H1 (cell line): Measurements from ENCODE around the gene CRKL. TPM values are rescaled to one million over a fixed set of nuclear protein-coding genes. Genes with fewer than 3 reads are reported as not detected.

Experiments
- CTCF ChIA-PET: fragments of 300-600 bp; sonication (Branson Sonifier 250); formaldehyde crosslinking; loops from one replicate; lab custom pipeline; 2021; ENCODE audit not compliant: partially characterized antibody; lab: Charles Lee
- POLR2A ChIA-PET: fragments of 300-600 bp; sonication (Branson Sonifier 250); formaldehyde crosslinking; loops from one replicate; lab custom pipeline; 2021; ENCODE audit warnings: inconsistent platforms; ENCODE audit not compliant: partially characterized antibody; lab: Charles Lee
- DNase-seq, 2 experiments: peaks; one replicate each; pipeline versions ENCODE4 v3.0.0 to v3.0.0-alpha.2; 2010 to 2022; ENCODE audit warnings: low spot score in 2 of 2, low read depth in 1 of 2, mixed read lengths in 1 of 2
- FAIRE-seq: peaks from 2 replicates; lab custom pipeline; 2011; peaks lifted over from hg19 to GRCh38; lab: Jason Lieb, UNC
- H2AFZ ChIP-seq: 2 replicates; pipeline ENCODE4 v1.8.1; 2012; ENCODE audit warnings: low read length, inconsistent platforms
- H2AK5ac ChIP-seq: 2 replicates; pipeline ENCODE4 v1.6.1; 2013; ENCODE audit warnings: low read depth, low read length
- H2BK120ac ChIP-seq: replicated peaks from 2 replicates; pipeline ENCODE3; 2013; ENCODE audit warnings: low read depth, low read length, inconsistent platforms
- H2BK12ac ChIP-seq: 2 replicates; pipeline ENCODE4 v1.6.1; 2013; ENCODE audit warnings: low read depth, low read length
- H2BK15ac ChIP-seq: 2 replicates; pipeline ENCODE4 v1.6.1; 2013; ENCODE audit warnings: low read length
- H2BK20ac ChIP-seq: 2 replicates; pipeline ENCODE4 v1.6.1; 2013; ENCODE audit warnings: low read length
- H2BK5ac ChIP-seq: 2 replicates; pipeline ENCODE4 v1.6.1; 2013; ENCODE audit warnings: low read depth, low read length
- H3K14ac ChIP-seq: 2 replicates; pipeline ENCODE4 v1.6.1; 2013; ENCODE audit warnings: inconsistent platforms; ENCODE audit not compliant: insufficient read length
- H3K18ac ChIP-seq: 2 replicates; pipeline ENCODE4 v1.6.1; 2013; ENCODE audit warnings: low read length; ENCODE audit errors: extremely low read depth
- H3K23ac ChIP-seq: 2 replicates; pipeline ENCODE4 v1.6.1; 2013; ENCODE audit warnings: inconsistent platforms; ENCODE audit not compliant: insufficient read length
- H3K23me2 ChIP-seq: 2 replicates; pipeline ENCODE4 v1.6.1; 2013; ENCODE audit warnings: low read depth, low read length
- H3K27ac ChIP-seq: 2 replicates; pipeline ENCODE4 v1.6.1; 2011; ENCODE audit warnings: low read depth, low read length, inconsistent platforms
- H3K27me3 ChIP-seq, 4 experiments: replicated peaks in 1 of 4; 1 replicate in 1 of 4; 2 replicates in 3 of 4; pipeline versions ENCODE4 v1.6.1 to v1.8.1; 2011 to 2013; ENCODE audit warnings: low read length in 3 of 4, mild to moderate bottlenecking in 3 of 4, inconsistent platforms in 2 of 4, mixed read lengths in 2 of 4, moderate library complexity in 1 of 4; ENCODE audit not compliant: control insufficient read depth in 3 of 4, insufficient read depth in 3 of 4; ENCODE audit errors: extremely low read depth in 1 of 4
- H3K36me3 ChIP-seq, 4 experiments: 2 replicates each; pipeline versions ENCODE4 v1.6.1 to v1.8.1; 2011 to 2013; ENCODE audit warnings: mild to moderate bottlenecking in 4 of 4, low read length in 3 of 4, moderate library complexity in 2 of 4, control low read depth in 1 of 4, inconsistent platforms in 1 of 4; ENCODE audit not compliant: insufficient read depth in 4 of 4, control insufficient read depth in 2 of 4
- H3K4ac ChIP-seq: replicated peaks from 2 replicates; pipeline ENCODE3; 2013; ENCODE audit warnings: low read length, low read depth, mixed read lengths, inconsistent platforms; ENCODE audit not compliant: insufficient read length
- H3K4me1 ChIP-seq, 4 experiments: replicated peaks in 1 of 4; 1 replicate in 1 of 4; 2 replicates in 3 of 4; pipeline versions ENCODE4 v1.6.1 to v1.8.1; 2011 to 2013; ENCODE audit warnings: low read length in 3 of 4, inconsistent platforms in 2 of 4, mixed read lengths in 1 of 4; ENCODE audit not compliant: insufficient read depth in 4 of 4, control insufficient read depth in 3 of 4
- H3K4me2 ChIP-seq, 2 experiments: 2 replicates each; pipeline versions ENCODE4 v1.6.1 to v1.8.1; 2011 to 2013; ENCODE audit warnings: low read depth in 2 of 2, low read length in 2 of 2, control low read depth in 1 of 2, inconsistent platforms in 1 of 2, mild to moderate bottlenecking in 1 of 2; ENCODE audit not compliant: insufficient read depth in 1 of 2
- H3K4me3 ChIP-seq, 4 experiments: fragments of 200-600, 300-600 bp in 1 of 4; sonication (generic), shearing (Covaris generic), sonication (Bioruptor Twin) in 1 of 4; 2 replicates each; pipeline versions ENCODE4 v1.5.1 to v1.8.1; 2011 to 2016; ENCODE audit warnings: low read length in 4 of 4, low read depth in 3 of 4, control low read depth in 2 of 4, inconsistent platforms in 2 of 4, mild to moderate bottlenecking in 2 of 4, mixed read lengths in 1 of 4, moderate library complexity in 1 of 4; ENCODE audit not compliant: insufficient read depth in 2 of 4; ENCODE audit errors: extremely low read depth in 1 of 4
- H3K56ac ChIP-seq: replicated peaks from 2 replicates; pipeline ENCODE3; 2013; ENCODE audit warnings: low read depth, mild to moderate bottlenecking, mixed read lengths, low read length, inconsistent platforms; ENCODE audit not compliant: insufficient read length
- H3K79me1 ChIP-seq: 2 replicates; pipeline ENCODE4 v1.6.1; 2013; ENCODE audit warnings: low read depth, low read length, control low read depth
- H3K79me2 ChIP-seq, 2 experiments: 2 replicates each; pipeline versions ENCODE4 v1.6.1 to v1.8.1; 2012 to 2013; ENCODE audit warnings: low read length in 2 of 2, mild to moderate bottlenecking in 2 of 2, inconsistent platforms in 1 of 2; ENCODE audit not compliant: insufficient read depth in 2 of 2, control insufficient read depth in 1 of 2
- H3K9ac ChIP-seq, 4 experiments: replicated peaks in 1 of 4; 1 replicate in 1 of 4; 2 replicates in 3 of 4; pipeline versions ENCODE4 v1.6.1 to v1.8.1; 2011 to 2013; ENCODE audit warnings: low read depth in 3 of 4, low read length in 3 of 4, control low read depth in 2 of 4, mild to moderate bottlenecking in 2 of 4, moderate library complexity in 2 of 4, inconsistent platforms in 1 of 4; ENCODE audit errors: extremely low read depth in 1 of 4
- H3K9me3 ChIP-seq, 2 experiments: 2 replicates each; pipeline versions ENCODE4 v1.6.1 to v1.8.1; 2012 to 2013; ENCODE audit warnings: mild to moderate bottlenecking in 2 of 2, moderate library complexity in 2 of 2, control low read depth in 1 of 2, inconsistent platforms in 1 of 2, low read depth in 1 of 2, low read length in 1 of 2, mixed read lengths in 1 of 2; ENCODE audit not compliant: insufficient read depth in 2 of 2
- H4K20me1 ChIP-seq, 2 experiments: replicated peaks in 1 of 2; 2 replicates each; pipeline versions ENCODE3 to v1.8.1; 2011 to 2013; ENCODE audit warnings: inconsistent platforms in 2 of 2, low read length in 2 of 2, mild to moderate bottlenecking in 1 of 2; ENCODE audit not compliant: insufficient read depth in 2 of 2, control insufficient read depth in 1 of 2
- H4K5ac ChIP-seq: 2 replicates; pipeline ENCODE4 v1.6.1; 2013; ENCODE audit warnings: low read length, low read depth, mixed read lengths, inconsistent platforms; ENCODE audit not compliant: insufficient read length
- H4K8ac ChIP-seq: 2 replicates; pipeline ENCODE4 v1.8.0; 2013; ENCODE audit warnings: mild to moderate bottlenecking, moderate library complexity, low read length, inconsistent platforms; ENCODE audit not compliant: insufficient read depth; ENCODE audit errors: extremely low read depth
- H4K91ac ChIP-seq: replicated peaks from 2 replicates; pipeline ENCODE3; 2013; ENCODE audit warnings: low read length, mixed read lengths, inconsistent platforms; ENCODE audit not compliant: insufficient read length
- EZH2 ChIP-seq: fragments of 200-600 bp; sonication (generic); IDR thresholded peaks from 2 replicates; pipeline ENCODE4 v1.7.1; 2012; ENCODE audit warnings: low read depth, mild to moderate bottlenecking, moderate library complexity, low read length, inconsistent platforms; ENCODE audit not compliant: severe bottlenecking
- FOSL1 ChIP-seq: IDR thresholded peaks from 2 replicates; pipeline ENCODE4 v1.6.1; 2011; ENCODE audit warnings: mild to moderate bottlenecking, low read depth, low read length, moderate library complexity; ENCODE audit not compliant: insufficient read depth
- KDM1A ChIP-seq: fragments of 200-600, 300-600 bp; sonication (generic); IDR thresholded peaks from 2 replicates; pipeline ENCODE4 v1.7.1; 2016; ENCODE audit warnings: mild to moderate bottlenecking, low read length, borderline replicate concordance
- NANOG ChIP-seq: IDR thresholded peaks from 2 replicates; pipeline ENCODE4 v1.6.1; 2011; ENCODE audit warnings: low read length, low read depth, mild to moderate bottlenecking, inconsistent platforms; ENCODE audit not compliant: insufficient read depth, poor library complexity, severe bottlenecking
- POU5F1 ChIP-seq: IDR thresholded peaks from 2 replicates; pipeline ENCODE4 v1.6.1; 2011; ENCODE audit warnings: low read depth, mild to moderate bottlenecking, low read length, moderate library complexity
- SIN3A ChIP-seq, 2 experiments: IDR thresholded peaks in 1 of 2; conservative IDR thresholded peaks in 1 of 2; 2 replicates each; pipeline ENCODE4 v1.6.1; 2011 to 2012; ENCODE audit warnings: low read length in 2 of 2, improper control_type of control experiment in 1 of 2, low read depth in 1 of 2, mild to moderate bottlenecking in 1 of 2
- SRF ChIP-seq: IDR thresholded peaks from 2 replicates; pipeline ENCODE4 v1.6.1; 2011; ENCODE audit warnings: mild to moderate bottlenecking, low read depth, low read length, moderate library complexity
- WGBS, 2 experiments: shearing (Covaris generic) in 1 of 2; methylation state at CpG; one replicate each; pipeline versions ENCODE4 v1.1.6 to v1.1.7; 2013 to 2015; ENCODE audit warnings: low lambda C conversion rate in 2 of 2, mixed read lengths in 2 of 2, inconsistent platforms in 1 of 2, low coverage in 1 of 2, missing lambda C conversion rate in 1 of 2; ENCODE audit not compliant: insufficient replicate concordance in 2 of 2, insufficient coverage in 1 of 2, insufficient read length in 1 of 2; ENCODE audit errors: extremely low coverage in 1 of 2, missing lambda C conversion rate in 1 of 2; 5-methylcytosine and 5-hydroxymethylcytosine counted together
- polyA plus RNA-seq, 7 experiments: library from polyadenylated mRNA; depleted of rRNA in 3 of 7; stranded (reverse) in 5 of 7; unstranded in 2 of 7; fragments of >200 nt in 5 of 7; fragments of 200-250 nt in 2 of 7; gene quantifications; 1 replicate in 5 of 7; 2 replicates in 1 of 7; 4 replicates in 1 of 7; pipeline versions ENCODE4 v1.2.1 to v1.2.3, GENCODE V29; 2011 to 2013; ENCODE audit warnings: missing spikeins in 2 of 7, mixed read lengths in 2 of 7
- total RNA-seq: library from RNA; stranded (reverse); fragmentation: NEBNext Ultra II Directional; extraction: Animal tissue kit (Norgen Biotek cat#: 25700); gene quantifications from 2 replicates; pipeline ENCODE4 v1.2.1, GENCODE V29; 2021

CRKL gene
- total and polyA plus RNA-seq, 2 of the 8 experiments (the other 6 are each of a cell fraction or from before 2014, with no cell fraction given) = 34.5 to 94.5 TPM

DNA sequence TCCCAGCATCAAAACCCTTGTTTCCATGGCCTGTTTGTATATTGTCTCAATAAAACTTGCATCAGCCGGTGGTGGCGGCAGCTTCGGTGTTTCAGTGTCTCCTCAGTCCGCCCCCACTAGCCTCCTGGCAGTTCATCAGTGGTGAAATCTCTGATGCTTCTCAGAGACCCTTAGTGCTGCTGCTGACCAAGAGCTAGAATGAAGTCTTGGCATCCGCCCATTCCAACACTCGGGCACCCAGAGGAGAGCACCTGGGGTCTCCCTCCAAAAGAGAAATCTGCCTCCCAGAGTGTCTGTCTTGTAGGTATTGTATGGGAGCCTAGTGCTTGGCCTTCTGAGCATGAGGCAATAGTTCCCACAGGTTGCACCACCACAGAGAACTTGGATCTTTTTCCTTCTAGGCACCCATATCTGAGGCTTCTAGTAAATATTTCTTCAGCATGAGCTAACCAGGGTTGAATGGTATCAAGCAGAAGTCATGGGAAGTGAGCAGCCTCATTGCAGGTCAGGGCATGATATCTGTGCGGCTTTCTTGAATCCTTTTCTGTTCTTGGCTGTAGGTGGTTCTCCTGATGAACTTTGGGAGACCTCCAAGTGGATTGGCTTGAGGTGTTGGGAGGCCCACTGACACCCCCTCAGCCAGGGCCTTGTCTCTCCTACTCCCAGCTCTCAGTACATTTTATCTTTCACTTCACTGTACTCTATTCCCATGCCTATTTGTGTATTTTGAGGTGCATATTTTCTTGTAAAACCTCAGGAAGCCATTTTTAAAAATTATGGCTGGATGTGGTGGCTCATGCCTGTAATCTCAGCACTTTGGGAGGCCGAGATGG lies 36.7 kb downstream of the CRKL start:
- H4K20me1 ChIP-seq = peaks cover 7 to 37% of the 10 kb centered on the region in 2 experiments
- H3K79me2 ChIP-seq = peaks cover 0 to 35% of the 10 kb centered on the region in 2 experiments; a peak in 2 of 4 replicates
- no peak overlapping the region for H2BK15ac ChIP-seq
- no peak for FAIRE-seq
- H3K36me3 ChIP-seq = peaks cover 8 to 39% (median 28%) of the 10 kb centered on the region in 4 experiments; a peak in 7 of 8 replicates
- no peak overlapping the region for H3K18ac ChIP-seq
- no peak overlapping the region for H2BK120ac ChIP-seq
- H3K4me2 ChIP-seq = no peak overlapping the region
- no peak overlapping the region for H3K27ac ChIP-seq
- 91% methylated on average over 8 of the region's 8 CpGs; no CpG with 5 or more reads in 1 of the 2 experiments for WGBS, 2 experiments
- H3K79me1 ChIP-seq = peaks cover 12% of the 10 kb centered on the region
- H3K23ac ChIP-seq = no peak overlapping the region
- H2BK5ac ChIP-seq = no peak overlapping the region
- peaks cover 12% of the 10 kb centered on the region for H3K23me2 ChIP-seq
- H3K56ac ChIP-seq = no peak overlapping the region
- no peak overlapping the region for H2BK12ac ChIP-seq
- no peak overlapping the region for H3K4me3 ChIP-seq
- POLR2A ChIA-PET = interaction anchor here (1.2 kb wide), 1 partner anchor 55 kb away, joined by 3 read pairs; no protein-coding TSS in a partner anchor
- H3K4ac ChIP-seq = no peak overlapping the region
- H3K14ac ChIP-seq = no peak overlapping the region
- no peak overlapping the region for H2BK20ac ChIP-seq
- H3K9me3 ChIP-seq = no peaks in the 10 kb centered on the region
- no peak overlapping the region for H4K5ac ChIP-seq
- CTCF ChIA-PET = interaction anchor here (0.6 to 13.5 kb wide), 8 partner anchors 9 to 160 kb away, joined by 3 to 115 read pairs (median 4); partner anchors contain the start of gene AIFM3
- peaks cover 0 to 6% (median 4%) of the 10 kb centered on the region in 4 experiments; a peak in 6 of 7 replicates for H3K4me1 ChIP-seq
- no peak for DNase-seq
- H4K8ac ChIP-seq = no peak overlapping the region
- peaks cover 0 to 7% (median 3%) of the 10 kb centered on the region in 4 experiments; a peak in 4 of 7 replicates for H3K27me3 ChIP-seq
- no peak overlapping the region for H4K91ac ChIP-seq
- no peak overlapping the region for H2AK5ac ChIP-seq
- H3K9ac ChIP-seq = no peak overlapping the region
- no peak overlapping the region for H2AFZ ChIP-seq
- TF ChIP-seq EZH2 (no peak), SRF (no peak), KDM1A (no peak), POU5F1 (no peak), NANOG (no peak), SIN3A (conservative IDR thresholded peaks at IDR 0.05 in 1 of 2, IDR thresholded peaks at IDR 0.05 in 1 of 2; ENCODE audit: low read depth in 1 of 2, low read length in 2 of 2) (no peak), FOSL1 (no peak)
